OCI-LY7 (cell line): ENCODE data around the gene CLMN. TPM values are rescaled to one million over a fixed set of nuclear protein-coding genes. Genes with fewer than 3 reads are reported as not detected.

ENCODE experiments used
- BruUV-seq: library from RNA; stranded (reverse); fragments of 400-500 nt; replicated peaks from 2 replicates; lab custom pipeline; 2021; lab: Mats Ljungman, UMichigan
- CTCF ChIA-PET: fragments of 300-600 bp; sonication (Branson Sonifier 250); formaldehyde crosslinking; loops from one replicate; lab custom pipeline; 2022; ENCODE audit warnings: antibody characterized with exemption; ENCODE audit not compliant: unreplicated experiment; lab: Charles Lee
- POLR2A ChIA-PET: fragments of 300-600 bp; sonication (Branson Sonifier 250); formaldehyde crosslinking; loops from one replicate; lab custom pipeline; 2022; ENCODE audit warnings: antibody characterized with exemption; lab: Charles Lee
- DNase-seq: peaks from one replicate; pipeline ENCODE4 v3.0.0-alpha.2; 2015; ENCODE audit warnings: low spot score
- H2AFZ ChIP-seq: fragments of 200-600 bp; sonication (generic), shearing (Covaris generic); 2 replicates; pipeline ENCODE4 v1.6.1; 2014; ENCODE audit warnings: mild to moderate bottlenecking, antibody characterized with exemption, low read length, moderate library complexity
- H3K27ac ChIP-seq: fragments of 200-600 bp; sonication (generic); 2 replicates; pipeline ENCODE4 v1.5.1; 2014; ENCODE audit warnings: mixed run types, low read depth, mild to moderate bottlenecking, moderate library complexity, low read length, inconsistent platforms; ENCODE audit not compliant: poor library complexity, severe bottlenecking
- H3K36me3 ChIP-seq: fragments of 200-600 bp; sonication (generic); 2 replicates; pipeline ENCODE4 v1.6.1; 2014; ENCODE audit warnings: mild to moderate bottlenecking, antibody characterized with exemption, low read length, moderate library complexity, mixed read lengths; ENCODE audit not compliant: insufficient read depth
- H3K4me1 ChIP-seq: fragments of 200-600 bp; sonication (generic); 2 replicates; pipeline ENCODE4 v1.5.1; 2014; ENCODE audit warnings: mild to moderate bottlenecking, low read length; ENCODE audit not compliant: insufficient read depth, poor library complexity, severe bottlenecking
- H3K4me2 ChIP-seq: fragments of 200-600 bp; sonication (generic); 2 replicates; pipeline ENCODE4 v1.6.1; 2014; ENCODE audit warnings: mild to moderate bottlenecking, low read length
- H3K4me3 ChIP-seq: fragments of 200-600 bp; sonication (generic); 2 replicates; pipeline ENCODE4 v1.5.1; 2014; ENCODE audit warnings: mild to moderate bottlenecking, low read depth, low read length; ENCODE audit not compliant: poor library complexity, severe bottlenecking
- H3K79me2 ChIP-seq: fragments of 200-600 bp; sonication (generic); 2 replicates; pipeline ENCODE4 v1.6.1; 2016; ENCODE audit warnings: low read depth, mild to moderate bottlenecking, low read length, moderate library complexity, mixed read lengths; ENCODE audit not compliant: insufficient read depth
- H3K9me2 ChIP-seq: fragments of 200-600 bp; sonication (generic); 2 replicates; pipeline ENCODE4 v1.6.1; 2016; ENCODE audit warnings: mild to moderate bottlenecking, low read length, mixed read lengths; ENCODE audit not compliant: insufficient read depth
- H3K9me3 ChIP-seq: fragments of 200-600 bp; sonication (generic); 2 replicates; pipeline ENCODE4 v1.6.1; 2014; ENCODE audit warnings: mild to moderate bottlenecking, mixed run types, low read length, mixed read lengths
- H4K20me1 ChIP-seq: fragments of 200-600 bp; sonication (generic); 2 replicates; pipeline ENCODE4 v1.6.1; 2014; ENCODE audit warnings: mild to moderate bottlenecking, antibody characterized with exemption, low read length, moderate library complexity, mixed read lengths; ENCODE audit not compliant: insufficient read depth
- EZH2phosphoT487 ChIP-seq: fragments of 200-600 bp; sonication (generic); IDR thresholded peaks from 2 replicates; pipeline ENCODE4 v1.6.1; 2018; ENCODE audit warnings: low read depth, borderline replicate concordance, mild to moderate bottlenecking, mixed run types, antibody characterized with exemption, low read length, moderate library complexity, mixed read lengths
- intact Hi-C: fragments of 100-400 bp; cut with micrococcal nuclease; formaldehyde crosslinking; loops from one replicate; pipeline ENCODE4 v1.10.0; 2022; ENCODE audit not compliant: unreplicated experiment
- total RNA-seq, 2 experiments: library from RNA; depleted of rRNA in 1 of 2; stranded (reverse); fragments of >200 nt in 1 of 2; shearing (Covaris generic) in 1 of 2; gene quantifications; 2 replicates each; pipeline ENCODE4 v1.2.3, GENCODE V29; 2014 to 2022
- TF ChIP-seq, protein P1 (sequence below): fragments of 200-600 bp; sonication (generic); conservative IDR thresholded peaks from 2 replicates; pipeline ENCODE4 v1.5.1; 2014; ENCODE audit warnings: mild to moderate bottlenecking, antibody characterized with exemption, low read length, moderate library complexity, mixed read lengths

CLMN gene
- total RNA-seq, 2 experiments from 2014 or later = 6.8 to 12.0 TPM

DNA sequence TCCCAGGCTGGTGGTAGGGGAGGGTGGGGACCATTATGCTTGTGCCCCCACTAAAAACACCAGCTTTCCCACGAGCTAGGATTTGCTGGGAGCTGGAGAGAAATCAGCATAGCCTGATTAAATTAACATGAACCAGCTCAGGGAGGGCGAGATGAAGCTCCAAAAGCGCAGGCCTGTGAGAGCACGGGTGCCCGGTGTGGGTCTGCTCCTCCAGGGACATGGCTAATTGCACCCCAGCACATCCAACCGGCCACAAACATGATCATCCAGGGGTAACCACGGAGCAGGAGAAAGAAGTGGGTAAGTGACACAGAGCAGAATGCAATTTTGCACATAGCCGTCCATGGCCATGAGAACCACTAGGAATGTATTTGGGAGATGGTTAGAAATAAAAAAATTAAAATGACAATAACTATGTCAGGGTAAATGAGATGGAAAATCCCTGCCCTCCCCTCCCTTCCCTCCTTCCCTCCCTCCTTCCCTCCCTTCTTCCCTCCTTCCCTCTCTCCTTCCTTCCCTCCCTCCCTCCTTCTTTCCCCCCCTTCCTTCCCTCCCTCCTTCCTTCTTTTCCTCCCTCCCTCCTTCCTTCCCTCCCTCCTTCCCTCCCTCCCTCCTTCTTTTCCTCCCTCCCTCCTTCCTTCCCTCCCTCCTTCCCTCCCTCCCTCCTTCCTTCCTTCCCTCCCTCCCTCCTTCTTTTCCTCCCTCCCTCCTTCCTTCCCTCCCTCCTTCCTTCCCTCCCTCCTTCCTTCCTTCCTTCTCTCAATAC, 26.9 kb downstream of the CLMN start:
- Histone ChIP-seq H3K4me2 (no peak overlapping the region), H4K20me1 (no peaks in the 10 kb centered on the region), H3K36me3 (no peaks in the 10 kb centered on the region), H3K79me2 (no peaks in the 10 kb centered on the region), H3K9me2 (no peaks in the 10 kb centered on the region), H3K4me1 (peaks cover 36% of the 10 kb centered on the region), H2AFZ (no peak overlapping the region), H3K27ac (no peak overlapping the region), H3K4me3 (no peak overlapping the region), H3K9me3 (peaks cover 8% of the 10 kb centered on the region; the same call in 1 of the 2 replicates)
- POLR2A ChIA-PET = no interaction called here
- DNase-seq = no peak
- CTCF ChIA-PET = interaction anchor here (0.6 kb wide), 1 partner anchor 61 kb away, joined by 3 read pairs; no protein-coding TSS in a partner anchor
- no TSS peak for BruUV-seq
- intact Hi-C loops = no loop called here
- TF ChIP-seq, protein P1, sequence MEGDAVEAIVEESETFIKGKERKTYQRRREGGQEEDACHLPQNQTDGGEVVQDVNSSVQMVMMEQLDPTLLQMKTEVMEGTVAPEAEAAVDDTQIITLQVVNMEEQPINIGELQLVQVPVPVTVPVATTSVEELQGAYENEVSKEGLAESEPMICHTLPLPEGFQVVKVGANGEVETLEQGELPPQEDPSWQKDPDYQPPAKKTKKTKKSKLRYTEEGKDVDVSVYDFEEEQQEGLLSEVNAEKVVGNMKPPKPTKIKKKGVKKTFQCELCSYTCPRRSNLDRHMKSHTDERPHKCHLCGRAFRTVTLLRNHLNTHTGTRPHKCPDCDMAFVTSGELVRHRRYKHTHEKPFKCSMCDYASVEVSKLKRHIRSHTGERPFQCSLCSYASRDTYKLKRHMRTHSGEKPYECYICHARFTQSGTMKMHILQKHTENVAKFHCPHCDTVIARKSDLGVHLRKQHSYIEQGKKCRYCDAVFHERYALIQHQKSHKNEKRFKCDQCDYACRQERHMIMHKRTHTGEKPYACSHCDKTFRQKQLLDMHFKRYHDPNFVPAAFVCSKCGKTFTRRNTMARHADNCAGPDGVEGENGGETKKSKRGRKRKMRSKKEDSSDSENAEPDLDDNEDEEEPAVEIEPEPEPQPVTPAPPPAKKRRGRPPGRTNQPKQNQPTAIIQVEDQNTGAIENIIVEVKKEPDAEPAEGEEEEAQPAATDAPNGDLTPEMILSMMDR = no peak
- no peak for TF ChIP-seq EZH2phosphoT487

DNA sequence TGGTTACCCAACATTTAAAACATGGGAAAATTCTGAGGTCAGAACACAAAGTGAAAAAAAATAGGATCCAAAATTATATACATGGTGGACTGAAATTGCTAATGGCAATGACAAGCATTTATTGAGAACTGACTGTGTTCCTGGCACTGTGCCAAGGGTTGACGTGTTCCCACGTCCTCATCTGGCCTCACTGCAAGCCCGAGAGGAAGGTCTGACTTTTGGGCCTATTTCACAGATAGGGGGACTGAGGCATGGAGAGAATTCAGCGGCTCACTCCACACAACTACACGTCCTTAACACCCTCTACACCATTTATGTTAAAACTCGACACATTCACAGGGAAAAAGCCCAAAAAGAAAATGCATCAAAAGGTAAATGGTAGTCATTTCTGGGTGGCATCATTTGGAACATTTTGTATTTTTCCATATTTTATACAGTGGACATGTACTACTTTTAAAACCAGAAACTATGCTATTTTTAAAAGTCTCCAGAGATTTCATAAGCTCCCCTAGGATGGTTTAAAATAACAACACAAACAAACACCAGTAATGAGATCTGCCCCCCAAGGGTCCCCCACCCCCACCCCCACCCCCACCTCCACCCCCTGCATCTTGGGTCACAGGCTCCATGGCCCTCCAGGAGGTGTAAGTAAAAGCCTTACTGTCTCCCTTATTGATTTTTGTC, 27.7 kb downstream of the CLMN start:
- Histone ChIP-seq H3K79me2 (no peaks in the 10 kb centered on the region), H3K4me2 (peak overlapping the region; percentile 38; the same call in 1 of the 2 replicates), H3K36me3 (no peaks in the 10 kb centered on the region), H3K4me3 (no peak overlapping the region), H2AFZ (no peak overlapping the region), H3K9me2 (no peaks in the 10 kb centered on the region), H4K20me1 (no peaks in the 10 kb centered on the region), H3K9me3 (peaks cover 8% of the 10 kb centered on the region; the same call in 1 of the 2 replicates), H3K27ac (no peak overlapping the region), H3K4me1 (peaks cover 35% of the 10 kb centered on the region)
- BruUV-seq = no TSS peak
- TF ChIP-seq, protein P1 = no peak
- TF ChIP-seq EZH2phosphoT487 = no peak
- intact Hi-C loops = no loop called here
- peak; percentile 54 for DNase-seq
- POLR2A ChIA-PET = no interaction called here
- CTCF ChIA-PET = no interaction called here
